ENCODE measurements around the gene TMSB4X.

DNA sequence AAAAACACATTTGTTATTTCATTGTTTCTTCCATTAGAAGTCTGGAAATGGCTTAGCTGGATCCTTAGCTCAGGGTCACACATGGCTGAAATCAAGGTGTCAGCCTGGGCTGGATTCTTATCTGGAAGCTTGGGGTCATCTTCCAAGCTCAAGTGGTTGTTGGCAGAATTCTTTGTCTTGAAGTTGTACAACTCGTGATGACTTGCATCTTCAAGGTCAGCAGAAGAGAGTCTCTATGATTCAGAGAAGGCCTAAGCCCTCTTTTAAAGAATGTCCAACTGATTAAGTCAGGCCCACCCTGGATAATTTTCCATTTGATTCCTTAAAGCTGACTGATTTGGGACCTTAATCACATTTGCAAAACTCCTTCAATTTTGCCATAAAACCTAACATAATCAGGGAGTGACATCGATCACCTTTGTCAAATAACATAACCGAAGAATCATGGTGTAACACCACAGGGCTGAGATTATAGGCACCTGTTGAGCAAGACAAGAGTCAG is 22.1 kb downstream of the TMSB4X start:
- TF ChIP-seq, protein P1, sequence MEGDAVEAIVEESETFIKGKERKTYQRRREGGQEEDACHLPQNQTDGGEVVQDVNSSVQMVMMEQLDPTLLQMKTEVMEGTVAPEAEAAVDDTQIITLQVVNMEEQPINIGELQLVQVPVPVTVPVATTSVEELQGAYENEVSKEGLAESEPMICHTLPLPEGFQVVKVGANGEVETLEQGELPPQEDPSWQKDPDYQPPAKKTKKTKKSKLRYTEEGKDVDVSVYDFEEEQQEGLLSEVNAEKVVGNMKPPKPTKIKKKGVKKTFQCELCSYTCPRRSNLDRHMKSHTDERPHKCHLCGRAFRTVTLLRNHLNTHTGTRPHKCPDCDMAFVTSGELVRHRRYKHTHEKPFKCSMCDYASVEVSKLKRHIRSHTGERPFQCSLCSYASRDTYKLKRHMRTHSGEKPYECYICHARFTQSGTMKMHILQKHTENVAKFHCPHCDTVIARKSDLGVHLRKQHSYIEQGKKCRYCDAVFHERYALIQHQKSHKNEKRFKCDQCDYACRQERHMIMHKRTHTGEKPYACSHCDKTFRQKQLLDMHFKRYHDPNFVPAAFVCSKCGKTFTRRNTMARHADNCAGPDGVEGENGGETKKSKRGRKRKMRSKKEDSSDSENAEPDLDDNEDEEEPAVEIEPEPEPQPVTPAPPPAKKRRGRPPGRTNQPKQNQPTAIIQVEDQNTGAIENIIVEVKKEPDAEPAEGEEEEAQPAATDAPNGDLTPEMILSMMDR (IDR thresholded peaks at IDR 0.05; ENCODE audit: insufficient read depth, low read length), result no peak
- TF ChIP-seq POLR2AphosphoS5 (IDR thresholded peaks at IDR 0.05; ENCODE audit: low read depth) (no peak), SPI1 (IDR thresholded peaks at IDR 0.05; ENCODE audit: borderline replicate concordance, low read depth) (no peak), GABPA (IDR thresholded peaks at IDR 0.05; ENCODE audit: low read depth) (no peak)
- TF ChIP-seq, protein P2, sequence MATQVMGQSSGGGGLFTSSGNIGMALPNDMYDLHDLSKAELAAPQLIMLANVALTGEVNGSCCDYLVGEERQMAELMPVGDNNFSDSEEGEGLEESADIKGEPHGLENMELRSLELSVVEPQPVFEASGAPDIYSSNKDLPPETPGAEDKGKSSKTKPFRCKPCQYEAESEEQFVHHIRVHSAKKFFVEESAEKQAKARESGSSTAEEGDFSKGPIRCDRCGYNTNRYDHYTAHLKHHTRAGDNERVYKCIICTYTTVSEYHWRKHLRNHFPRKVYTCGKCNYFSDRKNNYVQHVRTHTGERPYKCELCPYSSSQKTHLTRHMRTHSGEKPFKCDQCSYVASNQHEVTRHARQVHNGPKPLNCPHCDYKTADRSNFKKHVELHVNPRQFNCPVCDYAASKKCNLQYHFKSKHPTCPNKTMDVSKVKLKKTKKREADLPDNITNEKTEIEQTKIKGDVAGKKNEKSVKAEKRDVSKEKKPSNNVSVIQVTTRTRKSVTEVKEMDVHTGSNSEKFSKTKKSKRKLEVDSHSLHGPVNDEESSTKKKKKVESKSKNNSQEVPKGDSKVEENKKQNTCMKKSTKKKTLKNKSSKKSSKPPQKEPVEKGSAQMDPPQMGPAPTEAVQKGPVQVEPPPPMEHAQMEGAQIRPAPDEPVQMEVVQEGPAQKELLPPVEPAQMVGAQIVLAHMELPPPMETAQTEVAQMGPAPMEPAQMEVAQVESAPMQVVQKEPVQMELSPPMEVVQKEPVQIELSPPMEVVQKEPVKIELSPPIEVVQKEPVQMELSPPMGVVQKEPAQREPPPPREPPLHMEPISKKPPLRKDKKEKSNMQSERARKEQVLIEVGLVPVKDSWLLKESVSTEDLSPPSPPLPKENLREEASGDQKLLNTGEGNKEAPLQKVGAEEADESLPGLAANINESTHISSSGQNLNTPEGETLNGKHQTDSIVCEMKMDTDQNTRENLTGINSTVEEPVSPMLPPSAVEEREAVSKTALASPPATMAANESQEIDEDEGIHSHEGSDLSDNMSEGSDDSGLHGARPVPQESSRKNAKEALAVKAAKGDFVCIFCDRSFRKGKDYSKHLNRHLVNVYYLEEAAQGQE (IDR thresholded peaks at IDR 0.05; ENCODE audit: insufficient replicate concordance, low read depth), result no peak
